Measurements from ENCODE around the gene WDR49.

WDR49 gene

GRCh38 chr3:167653760-167654159 lies at the start of gene WDR49:
TSS of gene WDR49 (minus strand) at chr3:167653942. CDS start at chr3:167653425, 517 bp downstream.
- no peak within 1 kb of the TSS for H3K4me3 ChIP-seq (ENCODE audit: low read depth, low read length)
- no peak for TF ChIP-seq CTCF (IDR thresholded peaks at IDR 0.05; ENCODE audit: low read depth, low read length)

GRCh38 chr3:167700926-167701325 lies 47.2 kb upstream of the WDR49 start:
- no peak overlapping the region for H3K4me3 ChIP-seq (ENCODE audit: low read depth, low read length)
- no peak for TF ChIP-seq CTCF (IDR thresholded peaks at IDR 0.05; ENCODE audit: low read depth, low read length)

- no peak for TF ChIP-seq CTCF (IDR thresholded peaks at IDR 0.05; ENCODE audit: low read depth, low read length)
- H3K4me3 ChIP-seq (ENCODE audit: low read depth, low read length): no peak overlapping the region
These were observed 46.3 kb upstream of the WDR49 start for GRCh38 chr3:167700046-167700445.

GRCh38 chr3:167694121-167694520 lies 40.4 kb upstream of the WDR49 start:
- no peak overlapping the region for H3K4me3 ChIP-seq (ENCODE audit: low read depth, low read length)
- TF ChIP-seq CTCF (IDR thresholded peaks at IDR 0.05; ENCODE audit: low read depth, low read length): no peak

GRCh38 chr3:167691366-167691765 lies 37.6 kb upstream of the WDR49 start:
- no peak for TF ChIP-seq CTCF (IDR thresholded peaks at IDR 0.05; ENCODE audit: low read depth, low read length)
- H3K4me3 ChIP-seq (ENCODE audit: low read depth, low read length): no peak overlapping the region

GRCh38 chr3:167684388-167684993 lies 30.7 kb upstream of the WDR49 start:
- TF ChIP-seq CTCF (IDR thresholded peaks at IDR 0.05; ENCODE audit: low read depth, low read length): peak; percentile 49; the same call in 1 of the 2 replicates
- H3K4me3 ChIP-seq (ENCODE audit: low read depth, low read length): no peak overlapping the region

- no peak for TF ChIP-seq CTCF (IDR thresholded peaks at IDR 0.05; ENCODE audit: low read depth, low read length)
- H3K4me3 ChIP-seq (ENCODE audit: low read depth, low read length): no peak overlapping the region
These were observed 25.8 kb upstream of the WDR49 start for GRCh38 chr3:167679526-167679925.

Measured in WI38 (cell line).